RPMI7951 (cell line): ENCODE measurements around the gene TANGO2. TPM values are rescaled to one million over a fixed set of nuclear protein-coding genes. Genes with fewer than 3 reads are reported as not detected.

Experiments
- DNase-seq: peaks from one replicate; pipeline ENCODE4 v3.0.0-alpha.2; 2012; ENCODE audit warnings: low read depth
- total RNA-seq: library from RNA; depleted of rRNA; stranded (reverse); fragments of >200 nt; shearing (Covaris generic); gene quantifications from 2 replicates; pipeline ENCODE4 v1.2.3, GENCODE V29; 2014; rRNA removed

Gene TANGO2
- total RNA-seq, result 14.9 and 19.3 TPM in 2 replicates

GRCh38 chr22:20020533-20021195, at the start of gene TANGO2:
TSS of gene TANGO2 (plus strand) at chr22:20021110. CDS start at chr22:20036799, 15,689 bp downstream.
- peak; percentile 85 for DNase-seq

- DNase-seq, result no peak
These were observed 49.4 kb upstream of the TANGO2 start for GRCh38 chr22:19971276-19972124.

GRCh38 chr22:19972251-19972650, 48.7 kb upstream of the TANGO2 start:
- DNase-seq, result no peak

GRCh38 chr22:19972652-19973550, 48.0 kb upstream of the TANGO2 start:
- DNase-seq, result no peak

GRCh38 chr22:19973551-19974267, 47.2 kb upstream of the TANGO2 start:
- no peak for DNase-seq

GRCh38 chr22:19974268-19974861, 46.5 kb upstream of the TANGO2 start:
- DNase-seq, result peak; percentile 46

- DNase-seq, result no peak
These were observed 45.8 kb upstream of the TANGO2 start for GRCh38 chr22:19974935-19975706.

GRCh38 chr22:19975707-19976035, 45.2 kb upstream of the TANGO2 start:
- no peak for DNase-seq

- no peak for DNase-seq
These were observed 44.2 kb upstream of the TANGO2 start for GRCh38 chr22:19976671-19977070.

- DNase-seq, result no peak
These were observed 43.3 kb upstream of the TANGO2 start for GRCh38 chr22:19977296-19978243.

- no peak for DNase-seq
These were observed 42.2 kb upstream of the TANGO2 start for GRCh38 chr22:19978748-19979147.

- DNase-seq, result no peak
These were observed 41.0 kb upstream of the TANGO2 start for GRCh38 chr22:19979712-19980493.

- DNase-seq, result no peak
These were observed 40.1 kb upstream of the TANGO2 start for GRCh38 chr22:19980766-19981165.

- no peak for DNase-seq
These were observed 39.5 kb upstream of the TANGO2 start for GRCh38 chr22:19981171-19981960.

GRCh38 chr22:19981961-19982920, 38.7 kb upstream of the TANGO2 start:
- DNase-seq, result no peak

- no peak for DNase-seq
These were observed 37.8 kb upstream of the TANGO2 start for GRCh38 chr22:19982991-19983578.
